ENCODE results near the gene PRR14L. TPM values are rescaled to one million over a fixed set of nuclear protein-coding genes. Genes with fewer than 3 reads are reported as not detected.
"Not testable (repeated sequence)": the region's sequence is repeated elsewhere in the genome, so short reads cannot be mapped to it uniquely, and the experiment has no call there.

PRR14L gene
- polyA plus RNA-seq, 1 donor: 32.2 TPM

DNA sequence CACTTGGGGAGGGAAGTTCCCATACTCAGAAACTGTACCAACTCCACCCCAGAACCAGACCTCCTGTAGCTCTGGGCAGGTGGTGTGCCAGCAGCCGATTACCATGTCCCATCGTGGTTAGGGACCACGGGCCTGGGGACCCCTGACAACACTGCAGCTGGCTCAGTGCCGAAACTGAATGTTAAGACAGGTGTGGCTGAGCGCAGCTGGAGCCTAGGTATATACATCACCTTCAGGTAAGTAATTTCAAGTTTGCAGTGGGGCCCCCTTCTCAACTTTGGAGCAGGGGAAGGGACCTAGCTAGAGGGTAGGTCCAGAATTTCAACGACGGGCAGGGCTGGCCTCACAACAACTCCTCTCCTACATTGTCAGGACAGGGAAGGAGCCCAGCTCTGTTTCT lies 67.2 kb downstream of the PRR14L start:
- DNase-seq: no peak

DNA sequence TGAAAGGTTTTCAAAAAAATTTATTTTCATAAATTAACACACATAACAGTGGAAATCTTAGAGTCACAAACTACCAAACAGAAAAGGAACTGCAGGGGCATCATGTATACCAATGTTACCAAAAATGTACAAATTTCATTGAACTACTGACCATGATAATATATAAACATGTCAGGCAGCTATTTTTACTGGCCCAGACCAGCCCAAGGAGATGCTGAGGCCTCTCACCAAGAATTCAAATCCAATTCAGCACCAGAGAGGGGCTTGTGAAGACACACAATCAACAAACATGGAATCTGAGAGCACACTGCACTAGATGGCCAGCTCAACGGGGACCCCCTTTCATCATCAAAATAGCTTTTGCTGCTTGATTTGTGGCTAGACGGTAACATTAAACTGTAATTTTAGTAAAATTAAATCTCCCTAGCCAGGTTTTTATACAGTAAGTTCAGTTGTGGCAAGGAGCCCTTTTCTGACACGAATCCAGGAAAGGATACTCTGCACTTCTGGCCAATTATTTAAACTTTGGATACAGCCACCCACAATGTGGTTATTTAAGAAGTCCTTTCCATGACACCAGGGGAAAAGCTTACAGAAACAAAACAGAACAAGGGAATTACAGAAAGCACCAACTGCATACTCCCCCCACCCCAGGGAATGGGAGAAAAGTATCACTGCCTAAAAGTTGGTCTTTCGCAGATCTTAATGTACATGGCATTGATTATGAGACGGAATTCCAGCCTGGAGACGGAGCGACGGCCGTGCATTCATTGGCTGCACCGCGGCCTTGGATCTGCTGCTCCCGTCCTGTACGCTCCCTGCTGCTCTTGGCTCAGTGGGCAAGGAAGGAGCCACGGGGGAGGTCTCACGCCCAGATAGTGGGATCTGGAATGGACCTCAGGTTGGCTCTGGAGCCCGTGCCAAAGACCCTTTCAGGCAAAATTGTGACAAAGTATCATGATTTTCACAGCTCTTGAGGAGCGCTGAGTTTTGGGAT lies 68.3 kb downstream of the PRR14L start:
- no peak for DNase-seq

DNA sequence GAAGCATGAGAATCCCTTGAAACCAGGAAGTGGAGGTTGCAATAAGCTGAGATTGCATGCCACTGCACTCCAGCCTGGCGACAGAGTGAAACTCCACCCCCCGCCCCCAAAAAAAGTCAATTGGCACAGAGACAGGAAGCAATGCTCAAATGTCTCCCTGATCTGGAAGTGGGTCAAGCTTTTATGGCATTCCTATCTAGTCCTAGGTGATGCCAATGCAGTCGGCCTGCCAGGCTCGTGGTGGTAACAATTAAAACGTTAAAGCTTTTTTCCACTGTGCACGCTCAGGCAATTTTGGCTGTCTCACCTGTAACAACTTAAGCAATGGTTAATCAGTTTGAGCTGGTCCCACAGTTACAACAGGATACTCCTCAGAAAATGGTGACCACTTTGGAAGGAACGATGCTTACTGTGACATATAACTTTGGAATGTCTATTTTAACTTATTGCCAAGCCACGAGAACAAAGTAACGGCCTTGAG lies 69.0 kb downstream of the PRR14L start:
- no peak for DNase-seq

DNA sequence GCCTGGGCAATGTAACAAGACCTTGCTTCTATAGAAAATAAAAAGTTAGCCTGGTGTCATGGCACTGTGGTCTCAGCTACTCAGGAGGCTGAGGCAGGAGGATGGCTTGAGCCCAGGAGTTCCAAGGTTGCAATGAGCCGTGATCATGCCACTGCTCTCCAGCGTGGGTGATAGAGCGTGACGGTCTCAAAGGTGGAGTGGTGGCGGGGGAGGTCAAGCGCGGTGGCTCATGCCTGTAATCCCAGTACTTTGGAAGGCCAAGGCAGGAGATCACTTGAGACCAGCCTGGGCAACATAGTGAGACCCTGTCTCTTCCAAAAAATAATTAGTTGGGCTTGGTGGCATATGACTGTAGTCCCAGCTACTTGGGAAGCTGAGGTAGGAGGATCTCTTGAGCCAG lies 71.2 kb downstream of the PRR14L start:
- no peak for DNase-seq

DNA sequence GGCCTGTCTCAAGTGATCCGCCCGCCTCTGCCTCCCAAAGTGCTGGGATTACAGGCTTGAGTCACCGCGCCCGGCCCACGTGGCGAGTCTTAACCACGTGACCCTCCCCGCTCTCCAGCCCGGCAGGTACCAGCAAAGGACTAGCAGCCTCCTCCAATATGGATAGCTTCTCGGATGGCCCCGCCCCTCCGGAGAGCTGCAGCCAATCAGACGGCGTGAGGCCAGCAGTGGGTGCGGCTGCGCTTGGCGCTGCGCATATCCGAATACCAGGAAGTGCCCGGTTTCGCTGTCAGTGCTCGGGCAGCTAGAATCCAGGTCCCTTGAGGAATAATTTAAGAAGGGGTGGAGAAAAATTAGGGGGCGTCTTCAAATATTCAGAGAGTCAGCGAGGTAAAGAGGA lies 73.2 kb downstream of the PRR14L start:
- DNase-seq: peak; percentile 85

DNA sequence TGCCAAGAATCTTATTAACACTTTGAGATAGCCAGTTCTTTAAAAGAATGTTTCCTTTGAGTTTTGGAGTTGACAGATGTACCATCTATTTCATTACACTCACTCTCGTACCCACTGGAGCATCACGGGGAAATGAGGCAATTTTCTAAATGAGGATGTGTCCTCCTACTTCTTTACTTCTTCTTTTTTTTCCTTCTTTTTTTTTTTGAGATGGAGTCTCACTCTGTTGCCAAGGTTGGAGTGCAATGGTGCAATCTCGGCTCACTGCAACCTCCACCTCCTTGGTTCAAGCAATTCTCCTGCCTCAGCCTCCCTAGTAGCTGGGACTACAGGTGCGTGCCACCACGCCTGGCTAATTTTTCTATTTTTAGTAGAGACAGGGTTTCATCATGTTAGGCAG lies 75.7 kb downstream of the PRR14L start:
- DNase-seq: not testable (repeated sequence)

DNA sequence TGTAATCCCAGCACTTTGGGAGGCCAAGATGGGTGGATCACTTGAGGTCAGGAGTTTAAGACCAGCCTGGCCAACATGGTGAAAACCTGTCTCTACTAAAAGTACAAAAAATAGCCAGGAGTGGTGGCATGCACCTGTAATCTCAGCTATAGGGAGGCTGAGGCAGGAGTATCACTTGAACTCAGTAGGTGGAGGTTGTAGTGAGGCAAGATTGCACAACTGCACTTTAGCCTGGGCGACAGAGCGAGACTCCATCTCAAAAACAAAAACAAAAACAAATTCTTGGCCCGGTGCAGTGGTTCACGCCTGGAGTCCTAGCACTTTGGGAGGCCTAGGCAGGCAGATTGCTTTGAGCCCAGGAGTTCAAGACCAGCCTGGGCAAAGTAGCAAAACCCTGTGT lies 81.1 kb downstream of the PRR14L start:
- not testable (repeated sequence) for DNase-seq

DNA sequence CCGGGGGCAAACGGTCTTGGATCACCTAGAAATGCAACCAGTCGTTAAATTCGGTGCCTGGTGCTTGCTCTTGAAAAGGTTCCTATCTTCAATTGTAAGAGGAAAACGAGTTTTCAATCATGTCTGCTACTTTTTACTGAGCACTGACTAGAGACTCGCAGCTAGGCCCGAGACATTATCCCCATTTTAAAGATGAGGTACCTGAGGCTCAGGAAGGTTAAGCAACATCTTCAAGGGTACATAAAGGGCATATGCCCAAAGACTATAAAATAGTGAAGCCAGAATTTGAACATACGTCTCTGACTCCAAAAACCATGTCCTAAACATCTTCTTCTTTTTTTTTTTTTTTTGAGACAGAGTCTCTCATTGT lies 87.3 kb downstream of the PRR14L start:
- DNase-seq: no peak

DNA sequence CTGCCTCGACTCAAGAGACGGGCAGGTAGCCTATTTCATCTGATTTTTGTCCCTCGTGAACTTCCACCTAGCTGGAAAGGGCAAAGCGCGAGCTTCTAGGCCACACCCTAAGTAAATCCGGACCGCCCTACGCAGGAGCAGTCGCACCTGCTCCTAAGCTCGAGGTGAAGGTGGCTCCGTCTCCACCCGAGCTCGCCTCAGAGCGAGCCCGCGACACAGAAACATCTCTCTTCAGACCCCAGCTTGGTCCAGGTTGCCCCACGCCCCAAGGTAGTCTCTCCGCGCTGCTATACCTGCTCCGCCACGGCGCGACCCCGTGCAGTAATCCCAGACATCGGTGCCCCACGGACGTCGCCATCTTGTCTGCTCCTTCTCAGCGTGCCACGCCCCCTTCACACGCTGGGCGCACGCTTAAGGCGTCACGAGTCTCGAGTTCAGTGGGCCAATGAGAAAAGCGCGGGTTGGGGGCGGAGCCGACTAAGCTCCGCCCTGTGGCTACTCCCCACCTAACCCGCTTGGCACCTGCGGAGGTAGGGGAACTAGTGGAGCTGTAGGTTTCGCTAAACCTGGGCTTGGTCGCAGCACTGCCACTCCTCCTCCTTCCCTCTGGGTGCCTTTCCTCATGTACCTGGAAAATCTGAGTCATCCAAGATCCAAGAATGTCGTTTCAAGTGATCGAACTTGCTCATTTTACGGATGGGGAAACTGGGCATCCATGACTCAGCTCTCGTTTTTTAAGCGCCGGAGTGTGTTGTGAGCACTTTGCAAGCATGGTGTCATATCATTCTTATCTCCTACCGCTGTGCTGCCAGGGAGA lies 87.9 kb downstream of the PRR14L start, which contains the start of gene PISD:
TSS of gene PISD (minus strand) at position 365 of the 817 bp plus-strand sequence. CDS start at position 358, 7 bp downstream.
- DNase-seq: peak; percentile 97

DNA sequence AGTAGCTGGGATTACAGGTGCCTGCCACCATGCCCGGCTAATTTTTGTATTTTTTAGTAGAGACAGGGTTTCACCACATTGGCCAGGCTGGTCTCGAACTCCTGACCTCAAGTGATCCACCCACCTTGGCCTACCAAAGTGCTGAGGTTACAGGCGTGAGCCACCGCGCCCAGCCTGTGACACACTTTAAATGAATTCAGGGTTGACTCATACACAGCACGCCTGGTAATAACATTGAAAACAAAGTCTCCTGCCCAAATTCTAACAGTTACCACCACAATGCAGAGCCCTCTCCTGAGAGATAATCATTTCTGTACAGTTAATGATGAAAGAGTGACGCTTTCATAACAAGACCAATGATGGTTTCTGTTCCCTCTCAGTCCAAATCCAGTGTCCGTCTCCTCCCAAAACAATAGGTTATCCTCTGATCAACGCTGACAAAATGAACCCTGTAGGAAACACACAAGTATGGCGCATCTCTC lies 89.0 kb downstream of the PRR14L start:
- not testable (repeated sequence) for DNase-seq

DNA sequence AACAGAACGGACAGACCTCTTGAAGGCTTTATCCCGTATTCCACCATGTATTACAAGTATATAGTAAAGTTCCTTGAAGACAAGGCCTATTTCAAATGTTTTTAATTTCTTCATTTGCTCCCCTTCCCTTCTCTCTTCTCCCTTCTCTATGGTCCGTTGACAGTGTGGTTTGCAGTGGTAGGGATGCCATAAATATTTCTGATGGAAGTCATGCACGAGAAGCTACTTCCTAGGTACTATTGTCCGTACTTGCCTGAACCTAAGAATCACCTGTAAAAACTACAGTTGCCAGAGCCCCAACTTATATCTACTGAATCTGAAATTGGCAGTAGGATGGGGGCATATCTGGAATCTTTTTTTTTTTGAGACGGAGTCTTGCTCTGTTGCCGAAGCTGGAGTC lies 90.7 kb downstream of the PRR14L start:
- DNase-seq: no peak

DNA sequence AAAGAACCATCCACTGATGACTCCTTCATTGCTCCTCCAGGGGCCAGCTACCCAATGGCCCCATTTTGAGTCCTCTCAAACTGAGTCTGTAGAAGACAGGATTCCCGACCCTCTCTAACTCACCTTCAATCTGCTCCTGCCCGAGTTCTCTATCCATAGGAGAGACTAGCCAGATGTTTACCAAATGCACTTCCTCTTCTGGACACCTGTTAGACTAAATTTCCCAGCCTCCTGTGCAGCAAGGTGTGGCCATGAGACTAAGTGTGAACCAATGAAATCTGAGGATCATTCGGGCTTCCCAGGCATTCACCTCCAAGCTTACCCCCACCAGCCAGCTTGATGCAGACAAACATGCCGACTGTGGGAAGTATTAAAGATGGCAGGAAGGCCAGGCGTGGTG lies 95.5 kb downstream of the PRR14L start:
- DNase-seq: no peak

DNA sequence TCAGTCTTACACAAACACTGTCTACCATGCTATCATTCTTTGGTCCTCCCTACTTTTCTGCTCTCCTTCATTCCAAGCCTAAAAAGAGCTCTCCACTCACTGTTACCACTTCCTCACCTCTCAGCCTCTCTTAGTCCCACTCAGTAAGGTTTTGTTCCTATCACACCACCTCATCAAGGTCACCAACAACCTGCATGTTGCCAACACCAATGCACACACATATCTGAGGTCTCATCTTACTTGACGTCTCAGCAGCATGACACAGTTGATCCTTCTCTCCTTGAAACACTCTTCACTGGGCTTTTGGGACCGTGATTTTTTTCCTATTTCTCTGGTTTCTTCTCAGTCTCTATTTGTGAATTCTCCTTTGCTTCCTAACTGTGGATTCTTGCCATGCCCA lies 96.0 kb downstream of the PRR14L start:
- no peak for DNase-seq

DNA sequence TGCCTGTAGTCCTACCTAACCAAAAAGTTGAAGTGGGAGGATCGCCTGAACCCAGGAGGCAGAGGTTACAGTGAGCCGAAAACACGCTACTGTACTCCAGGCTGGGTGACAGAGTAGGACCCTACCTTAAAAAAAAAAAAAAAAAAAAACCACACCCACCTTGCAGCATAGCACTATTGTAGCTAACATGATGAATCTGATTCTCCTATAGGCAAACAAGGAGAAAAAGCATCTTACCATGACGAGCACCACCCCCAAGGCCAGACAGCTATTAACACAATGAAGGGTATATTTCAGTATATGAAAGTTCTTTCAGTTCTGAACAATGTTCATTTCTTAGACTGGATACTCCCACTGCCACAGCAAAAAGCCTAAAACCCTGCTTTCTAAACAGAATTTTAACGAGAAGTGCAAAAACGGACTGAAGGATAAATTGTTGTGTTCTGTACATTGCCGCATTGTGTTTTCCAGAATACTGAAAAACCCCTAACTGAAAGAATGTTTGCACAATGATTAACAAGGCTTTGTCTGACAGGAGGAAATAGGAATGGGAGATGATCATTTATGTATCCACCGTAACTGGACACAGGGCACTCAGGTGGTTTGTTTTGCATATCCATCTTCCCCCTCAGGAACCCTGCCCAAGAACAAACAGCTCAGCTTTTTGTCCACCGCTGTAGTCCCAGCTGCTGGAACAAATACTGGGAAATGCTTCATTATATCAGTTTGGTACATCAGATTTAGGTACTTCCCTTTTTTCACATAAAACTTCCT lies 96.8 kb downstream of the PRR14L start:
- no peak for DNase-seq

DNA sequence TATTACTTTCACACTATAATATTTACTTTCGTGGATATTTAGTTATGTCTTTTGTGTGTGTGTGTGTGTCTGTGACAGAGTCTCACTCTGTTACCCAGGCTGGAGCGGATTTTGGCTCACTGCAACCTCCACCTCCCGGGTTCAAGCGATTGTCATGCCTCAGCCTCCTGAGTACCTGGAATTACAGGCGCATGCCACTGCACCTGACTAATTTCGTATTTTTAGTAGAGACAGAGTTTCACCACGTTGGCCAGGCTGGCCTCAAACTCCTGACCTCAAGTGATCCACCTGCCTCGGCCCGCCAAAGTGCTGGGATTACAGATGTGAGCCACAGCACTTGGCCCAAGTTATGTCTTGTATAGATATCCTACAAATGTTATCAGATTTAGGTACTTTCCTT lies 97.8 kb downstream of the PRR14L start:
- DNase-seq: no peak

DNA sequence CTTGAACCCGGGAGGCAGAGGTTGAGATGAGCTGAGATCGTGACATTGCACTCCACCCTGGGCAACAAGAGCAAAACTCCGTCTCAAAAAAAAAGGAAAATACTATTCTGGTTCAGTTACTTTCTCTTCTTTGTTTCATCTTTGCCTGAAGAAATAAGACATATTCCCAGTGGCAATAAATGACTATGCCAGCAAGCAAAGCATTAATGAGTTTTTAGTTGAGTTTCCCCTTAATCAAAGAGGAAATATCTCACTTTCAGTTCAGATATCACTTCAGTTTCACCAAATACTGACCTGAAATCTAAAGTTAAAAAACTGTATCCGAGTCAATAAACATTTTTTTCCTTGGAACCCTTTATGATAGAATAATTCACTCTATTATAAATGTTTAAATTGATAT lies 98.3 kb downstream of the PRR14L start:
- DNase-seq: no peak

DNA sequence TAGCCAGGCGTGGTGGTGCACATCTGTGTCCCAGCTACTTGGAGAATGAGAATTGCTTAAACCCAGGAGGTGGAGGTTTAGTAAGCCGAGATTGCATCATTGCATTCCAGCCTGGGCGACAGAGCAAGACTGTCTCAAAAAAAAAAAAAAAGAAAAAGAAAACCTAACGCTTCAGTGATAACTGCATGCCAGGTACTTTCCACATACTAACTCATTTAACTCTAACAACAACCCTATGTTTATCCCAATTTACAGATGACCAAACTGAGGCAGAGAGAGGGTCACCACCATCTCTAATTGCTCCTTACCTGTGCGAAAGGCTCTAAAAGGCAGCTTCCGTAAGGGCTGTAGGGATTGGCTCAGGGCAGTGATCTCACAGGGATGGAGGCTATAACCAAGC lies 99.5 kb downstream of the PRR14L start:
- DNase-seq: no peak

DNA sequence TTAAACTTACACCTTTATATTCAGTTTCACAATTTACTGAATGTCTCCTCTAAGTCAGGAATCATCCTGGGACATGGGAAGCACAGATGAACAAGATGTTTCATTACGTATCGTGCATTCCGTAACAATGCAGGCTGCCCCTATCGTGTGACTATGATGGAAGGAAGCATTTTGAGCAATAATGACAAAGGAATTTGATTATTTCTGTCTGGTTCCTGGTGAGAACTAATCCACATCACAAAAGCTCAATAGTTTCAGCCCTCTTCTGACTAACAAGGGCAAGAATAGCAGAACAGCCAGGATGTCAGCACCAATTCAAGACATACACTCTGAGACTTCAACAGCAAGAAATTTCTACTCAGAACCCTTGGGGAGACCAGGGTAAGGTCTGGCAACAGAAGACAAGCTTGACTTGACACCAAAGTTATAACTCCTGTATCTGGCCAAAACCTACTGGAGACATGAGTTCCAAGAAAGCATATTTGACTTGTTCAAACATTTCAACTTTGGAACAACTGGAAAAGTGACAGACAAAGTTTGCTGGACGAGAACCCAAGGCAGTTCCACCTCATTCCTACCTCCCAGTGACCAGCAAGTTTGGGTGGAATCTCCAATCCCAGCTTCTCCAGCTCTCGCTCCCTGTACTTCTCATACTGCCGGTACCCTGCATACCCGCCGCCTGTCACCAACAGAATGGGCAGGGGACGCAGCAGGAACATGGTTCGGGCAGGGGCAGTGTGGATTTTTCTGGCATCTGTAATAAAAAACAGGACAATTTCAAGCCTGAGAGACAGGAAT lies 102.2 kb downstream of the PRR14L start:
- DNase-seq: no peak

DNA sequence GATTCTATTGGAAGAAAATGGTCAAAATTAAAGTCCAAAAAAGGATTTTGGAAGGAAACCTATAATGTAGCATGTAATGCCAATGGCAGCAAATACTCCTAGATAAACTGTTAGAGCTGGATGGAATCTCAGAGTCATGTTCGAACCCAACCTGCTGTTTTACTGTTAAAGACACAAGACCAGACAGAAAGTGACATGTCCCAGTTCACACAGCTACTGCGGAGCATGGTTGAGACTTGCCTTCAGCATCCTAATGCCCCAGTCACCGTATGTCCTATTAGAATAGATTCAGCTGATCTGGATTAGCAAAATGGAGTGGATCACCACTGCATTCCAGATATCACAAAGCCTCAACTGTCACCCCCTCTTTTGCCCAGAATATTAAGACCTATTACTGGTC lies 102.9 kb downstream of the PRR14L start:
- DNase-seq: no peak

DNA sequence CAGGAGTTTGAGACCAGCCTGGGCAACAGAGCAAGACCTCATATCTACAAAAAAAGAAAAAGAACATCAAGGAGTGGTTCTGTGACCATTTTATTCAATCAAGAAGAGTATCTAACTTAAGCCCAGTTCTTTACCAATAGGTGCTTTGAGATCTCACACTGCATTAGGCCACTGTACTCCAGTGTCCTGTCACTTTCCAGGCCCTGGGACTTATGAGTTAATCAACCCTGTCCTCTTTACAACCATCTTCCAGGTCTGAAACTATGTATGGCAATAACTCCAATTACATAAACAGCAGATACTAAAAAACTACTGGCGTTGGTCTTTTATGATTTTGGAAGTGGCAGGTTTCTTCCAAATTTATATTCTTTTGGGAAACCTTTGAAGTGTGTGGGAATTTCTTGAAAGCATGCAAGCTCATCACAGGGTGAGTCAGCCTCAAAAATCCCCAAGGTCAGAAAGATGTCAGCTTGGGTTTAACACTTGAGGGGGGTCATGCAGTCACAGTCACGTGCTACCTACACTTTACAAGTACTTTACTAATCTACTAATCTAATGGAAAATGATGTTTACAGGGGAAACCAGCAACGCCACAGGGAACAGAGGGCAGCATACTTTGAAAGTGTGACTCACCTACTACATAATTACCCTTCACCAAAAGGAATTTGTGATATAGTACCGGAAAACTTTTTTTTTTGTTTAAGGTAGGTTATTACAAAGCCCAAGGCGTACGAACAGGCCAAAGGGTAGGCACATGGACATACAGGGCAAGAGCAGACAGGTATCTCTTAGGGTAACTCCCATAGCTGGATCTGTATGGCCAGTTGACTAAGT lies 103.5 kb downstream of the PRR14L start:
- no peak for DNase-seq

Measured in left kidney (tissue), 2 donors.